ENCODE results near the gene USP15. TPM values are rescaled to one million over a fixed set of nuclear protein-coding genes. Genes with fewer than 3 reads are reported as not detected.

Gene USP15
- total RNA-seq, 1 experiment from 2014 or later = 35.3 TPM

DNA sequence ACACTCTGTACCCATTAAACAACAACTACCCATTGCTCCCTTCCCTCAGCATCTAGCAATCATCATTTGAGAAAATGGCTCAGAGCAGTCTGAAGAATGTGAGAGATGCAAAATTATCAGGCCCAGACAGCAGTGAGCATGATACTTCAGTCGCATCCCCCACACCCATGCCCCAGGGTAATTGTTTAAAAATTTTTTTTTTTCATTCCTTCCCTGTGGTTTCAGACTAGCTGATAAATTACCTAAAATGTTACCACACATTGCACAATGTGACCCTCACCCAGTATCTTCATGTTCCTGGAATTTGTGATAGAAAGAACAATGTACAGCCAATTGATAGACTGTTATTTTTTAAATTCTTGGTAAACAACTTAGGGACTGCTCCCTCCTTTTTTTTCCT is 11.3 kb upstream of the USP15 start:
- no peak overlapping the region for H3K18ac ChIP-seq (ENCODE audit: insufficient read length, low read depth, low read length)
- no peaks in the 10 kb centered on the region for H3K27me3 ChIP-seq (ENCODE audit: insufficient read depth, low read length)
- H2BK20ac ChIP-seq (ENCODE audit: low read depth, low read length, poor library complexity, severe bottlenecking) = no peak overlapping the region
- no peak overlapping the region for H3T11ph ChIP-seq (ENCODE audit: low read length)
- Mint-ChIP-seq H3K27ac (no peak overlapping the region), H3K4me3 (no peak overlapping the region), H3K4me1 (peaks cover 2 to 8% of the 10 kb centered on the region in 2 experiments; a peak in 3 of 4 replicates), H3K9me3 (no peaks in the 10 kb centered on the region), H3K27me3 (ENCODE audit: low read depth) (no peaks in the 10 kb centered on the region), H3K36me3 (ENCODE audit: insufficient read depth in 1 of 3, low read depth in 3 of 3) (no peaks in the 10 kb centered on the region)
- H3K23ac ChIP-seq (ENCODE audit: insufficient read length, low read depth, low read length) = no peak overlapping the region
- H4K5ac ChIP-seq (ENCODE audit: insufficient read length, low read depth, low read length) = no peak overlapping the region
- H4K91ac ChIP-seq (ENCODE audit: insufficient read length, low read depth, low read length) = no peak overlapping the region
- no peak overlapping the region for H2BK120ac ChIP-seq (ENCODE audit: low read depth, low read length, poor library complexity, severe bottlenecking)
- no peak for DNase-seq
- no peak for TF ChIP-seq CTCF (conservative IDR thresholded peaks at IDR 0.05)
- no peaks in the 10 kb centered on the region for H3K9me3 ChIP-seq (ENCODE audit: control insufficient read depth, low read depth, low read length)
- no peak overlapping the region for H3K14ac ChIP-seq (ENCODE audit: insufficient read depth, low read length)
- no peaks in the 10 kb centered on the region for H4K20me1 ChIP-seq (ENCODE audit: control insufficient read depth, insufficient read depth, insufficient read length)
- no peaks in the 10 kb centered on the region for H3K4me1 ChIP-seq (ENCODE audit: insufficient read depth, low read length)
- no peak overlapping the region for H3K9ac ChIP-seq (ENCODE audit: extremely low read depth, insufficient read length, low read length)
- H4K8ac ChIP-seq (replicated peaks; ENCODE audit: insufficient read length, low read depth, low read length) = no peak overlapping the region
- no peak overlapping the region for H2BK15ac ChIP-seq (ENCODE audit: low read depth, low read length)
- H3K4ac ChIP-seq (ENCODE audit: low read depth, low read length) = no peak overlapping the region
- no peaks in the 10 kb centered on the region for H3K79me1 ChIP-seq (ENCODE audit: insufficient read depth, low read depth, low read length, poor library complexity, severe bottlenecking)
- H3K56ac ChIP-seq (ENCODE audit: insufficient read length, low read depth, low read length) = no peak overlapping the region
- H3K4me2 ChIP-seq (ENCODE audit: insufficient read depth, insufficient read length, low read length) = no peak overlapping the region
- WGBS (ENCODE audit: extremely low coverage, insufficient read length, low lambda C conversion rate) = no CpG with 5 or more reads among the region's 1 CpG
- no peak overlapping the region for H3K27ac ChIP-seq (ENCODE audit: insufficient read length, low read depth, low read length)
- H2BK12ac ChIP-seq (ENCODE audit: insufficient read length, low read depth, low read length) = no peak overlapping the region
- H2BK5ac ChIP-seq (ENCODE audit: insufficient read length, low read length) = no peak overlapping the region
- no peak overlapping the region for H2AFZ ChIP-seq (ENCODE audit: low read length)
- no peaks in the 10 kb centered on the region for H3K23me2 ChIP-seq (ENCODE audit: insufficient read length, low read depth, low read length, poor library complexity, severe bottlenecking)
- H3K79me2 ChIP-seq (ENCODE audit: insufficient read depth, low read length) = no peaks in the 10 kb centered on the region
- H2AK5ac ChIP-seq (ENCODE audit: insufficient read length, low read length) = no peak overlapping the region
